Stimulated activated CD8-positive, alpha-beta memory T cell treated with anti-CD3 and anti-CD28 coated beads, Interleukin-7, amount 100 ng/mL, for 4 hours (primary cell): ENCODE results near the gene CCL11.
"Not testable (repeated sequence)": the region's sequence is repeated elsewhere in the genome, so short reads cannot be mapped to it uniquely, and the experiment has no call there.

Experiments used
- DNase-seq, 2 donors: peaks; one replicate each; pipeline ENCODE4 v3.0.0-alpha.2; 2020; ENCODE audit warnings: low read depth in 2 of 2

CCL11 gene

DNA sequence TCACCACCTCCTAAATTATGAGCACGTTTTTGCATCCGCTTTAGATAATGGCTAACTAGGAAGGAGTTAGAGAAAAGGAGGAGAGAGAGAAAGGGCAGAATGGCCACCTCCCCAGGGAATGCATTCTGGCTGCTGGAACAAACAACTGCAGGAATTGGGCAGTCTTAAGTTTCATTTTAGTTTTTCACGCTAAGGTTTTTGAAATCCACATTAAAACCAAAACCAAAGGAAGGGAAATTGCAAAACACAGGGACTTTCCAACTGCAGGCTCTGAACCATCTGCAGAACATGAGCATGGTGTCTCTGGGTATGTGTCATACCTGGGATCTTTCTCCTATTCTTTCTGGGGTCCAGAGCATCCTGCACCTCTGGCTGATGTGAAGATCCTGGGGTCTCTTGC is 21.6 kb downstream of the CCL11 start:
- no peak for DNase-seq

DNA sequence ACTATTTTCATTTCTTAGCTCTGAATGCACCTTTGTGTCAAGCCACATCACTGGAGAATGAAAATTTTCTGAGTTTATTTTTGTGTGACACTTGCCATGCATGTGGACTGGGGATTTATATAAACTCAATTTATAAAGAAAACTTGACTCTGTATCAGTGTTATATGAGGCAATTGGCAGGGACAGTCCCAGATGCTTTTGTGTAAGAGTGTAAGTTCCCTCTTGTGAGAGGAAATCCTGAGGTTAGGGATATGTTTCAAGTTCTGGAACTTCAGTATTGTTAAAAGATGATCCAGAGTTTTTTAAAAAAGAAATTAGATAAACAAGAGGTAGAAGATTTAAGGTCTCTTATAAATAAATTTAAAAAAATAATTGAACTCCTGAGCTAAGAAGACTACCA is 22.8 kb downstream of the CCL11 start:
- no peak for DNase-seq

- no peak for DNase-seq
Measured at GRCh38 chr17:34311291-34311690, 25.7 kb downstream of the CCL11 start.

DNA sequence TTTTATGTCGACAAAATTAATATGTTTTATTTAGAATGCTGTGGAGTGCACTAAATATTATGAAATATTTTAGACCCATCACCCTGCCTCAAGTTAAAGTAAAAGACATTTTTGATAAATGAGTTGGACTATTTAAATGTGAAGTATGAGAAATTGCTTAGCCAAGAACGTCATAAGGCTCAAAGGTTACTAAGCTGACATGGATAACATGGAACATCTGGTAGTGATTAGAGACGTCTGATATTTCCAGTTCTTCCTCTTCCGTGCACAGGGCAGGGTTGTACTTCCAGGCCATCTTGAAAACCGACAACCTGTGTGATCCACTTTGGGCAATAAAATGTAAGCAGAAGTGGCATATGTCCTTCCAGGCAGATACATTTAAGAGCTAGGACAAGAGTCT is 26.5 kb downstream of the CCL11 start:
- no peak for DNase-seq

DNA sequence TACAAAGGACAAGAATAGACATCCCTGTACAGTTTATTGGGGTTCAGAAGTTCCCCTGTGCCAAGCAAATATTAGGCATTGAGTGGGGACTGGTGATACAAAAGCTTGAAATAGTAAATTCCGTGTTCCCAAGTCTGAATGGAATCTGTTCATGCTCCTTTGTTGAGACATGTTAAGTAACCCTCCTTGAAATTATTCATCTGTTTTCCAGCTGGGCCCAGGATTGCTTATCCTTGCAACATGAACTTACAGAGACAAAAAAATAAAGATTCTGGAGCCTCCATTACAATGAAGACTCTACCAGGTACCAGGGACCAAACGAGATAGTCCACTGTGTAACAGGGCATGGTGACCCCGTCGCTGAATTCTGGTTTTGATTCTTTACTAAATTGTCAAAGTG is 27.6 kb downstream of the CCL11 start:
- no peak for DNase-seq

GRCh38 chr17:34314279-34314678 is 28.7 kb downstream of the CCL11 start:
- no peak for DNase-seq

DNA sequence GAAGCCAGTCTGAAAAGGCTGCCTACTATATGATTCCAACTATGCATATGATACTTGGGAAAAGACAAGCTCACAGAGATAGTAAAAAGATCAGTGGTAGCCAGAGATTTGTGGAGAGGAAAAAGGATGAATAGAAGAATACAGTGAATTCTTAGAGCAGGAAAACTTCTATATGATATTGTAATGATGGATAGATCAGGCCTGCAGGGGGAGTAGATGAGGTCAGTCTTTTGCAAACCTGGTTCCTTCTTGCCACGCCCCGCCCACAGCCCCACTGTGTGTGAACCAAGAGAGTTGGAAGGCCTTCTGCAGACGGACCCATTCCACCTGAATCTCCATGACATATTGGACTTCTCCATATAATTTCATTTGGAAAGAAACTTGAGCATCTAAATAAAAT is 32.9 kb downstream of the CCL11 start:
- no peak for DNase-seq

DNA sequence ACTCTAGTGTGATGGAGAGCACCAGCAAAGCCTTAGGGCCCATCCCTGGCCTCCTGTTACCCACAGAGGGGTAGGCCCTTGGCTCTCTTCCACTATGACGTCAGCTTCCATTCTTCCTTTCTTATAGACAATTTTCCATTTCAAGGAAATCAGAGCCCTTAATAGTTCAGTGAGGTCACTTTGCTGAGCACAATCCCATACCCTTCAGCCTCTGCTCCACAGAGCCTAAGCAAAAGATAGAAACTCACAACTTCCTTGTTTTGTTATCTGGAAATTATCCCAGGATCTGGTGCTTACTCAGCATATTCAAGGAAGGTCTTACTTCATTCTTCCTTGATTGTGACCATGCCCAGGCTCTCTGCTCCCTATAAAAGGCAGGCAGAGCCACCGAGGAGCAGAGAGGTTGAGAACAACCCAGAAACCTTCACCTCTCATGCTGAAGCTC is 33.5 kb downstream of the CCL11 start, which contains the start of gene CCL8:
CCL8 (plus strand) TSS at position 397 of the 445 bp plus-strand sequence. CDS start 67 bp downstream, outside the sequence.
- no peak for DNase-seq

- no peak for DNase-seq
Measured at GRCh38 chr17:34321964-34322363, 36.4 kb downstream of the CCL11 start.

DNA sequence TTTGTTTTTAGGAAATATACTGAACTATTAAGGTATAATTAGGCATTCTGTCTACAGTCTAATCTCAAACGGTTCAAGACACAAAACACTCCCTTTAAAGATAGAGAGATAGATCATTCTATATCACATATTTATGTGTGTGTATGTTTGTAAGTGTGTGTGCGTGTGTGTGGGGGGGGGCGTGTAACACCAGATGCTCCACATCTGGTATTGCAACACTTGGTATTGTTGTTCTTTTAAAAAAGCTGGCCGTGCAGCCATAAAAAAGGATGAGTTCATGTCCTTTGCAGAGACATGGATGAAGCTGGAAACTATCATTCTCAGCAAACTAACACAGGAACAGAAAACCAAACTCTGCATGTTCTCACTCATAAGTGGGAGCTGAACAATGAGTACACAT is 42.0 kb downstream of the CCL11 start:
- DNase-seq = not testable (repeated sequence)

GRCh38 chr17:34337701-34338100 is 52.2 kb downstream of the CCL11 start:
- no peak for DNase-seq
